Measurements from ENCODE around the gene SUV39H2. TPM values are rescaled to one million over a fixed set of nuclear protein-coding genes. Genes with fewer than 3 reads are reported as not detected.

SUV39H2 gene
- total RNA-seq, 1 experiment from 2014 or later: 21.9 TPM

GRCh38 chr10:14852236-14852635 is 26.4 kb upstream of the SUV39H2 start:
- intact Hi-C loops (cut with micrococcal nuclease; ENCODE audit: unreplicated experiment) (no loop called here), in situ Hi-C loops (cut with HindIII; ENCODE audit: low pct_unique_long_range_greater_than_20kb, low sequenced_read_pairs) (no loop called here)
- Histone ChIP-seq H3K27ac (ENCODE audit: low read length) (no peak overlapping the region), H3K9me3 (ENCODE audit: control insufficient read depth, insufficient read depth, low read depth, low read length) (no peaks in the 10 kb centered on the region), H3K4me1 (ENCODE audit: control insufficient read depth, insufficient read depth, low read length) (no peaks in the 10 kb centered on the region), H3K36me3 (ENCODE audit: control insufficient read depth, insufficient read depth, low read length) (peaks cover 2% of the 10 kb centered on the region; the same call in 1 of the 2 replicates), H3K27me3 (ENCODE audit: control insufficient read depth, insufficient read depth, low read length) (no peaks in the 10 kb centered on the region), H3K4me3 (ENCODE audit: low read depth in 2 of 2, low read length in 2 of 2) (no peak overlapping the region)
- BruUV-seq (replicated peaks): no TSS peak
- DNase-seq (ENCODE audit: low read depth, low spot score): no peak
- no peak for TF ChIP-seq REST (IDR thresholded peaks at IDR 0.05; ENCODE audit: insufficient read depth in 1 of 2, low read depth in 2 of 2, low read length in 1 of 2)
- no peak for TF ChIP-seq SIN3A (IDR thresholded peaks at IDR 0.05; ENCODE audit: borderline replicate concordance, insufficient read depth, low read depth, low read length)
- TF ChIP-seq POLR2AphosphoS5 (IDR thresholded peaks at IDR 0.05; ENCODE audit: low read depth, low read length): no peak
- no peak for ATAC-seq
- CTCF ChIA-PET: no interaction called here
- POLR2A ChIA-PET: no interaction called here

GRCh38 chr10:14855453-14855852 is 23.2 kb upstream of the SUV39H2 start:
- H3K36me3 ChIP-seq (ENCODE audit: control insufficient read depth, insufficient read depth, low read length): peaks cover 2% of the 10 kb centered on the region; the same call in 1 of the 2 replicates
- H3K27me3 ChIP-seq (ENCODE audit: control insufficient read depth, insufficient read depth, low read length): no peaks in the 10 kb centered on the region
- H3K4me3 ChIP-seq (ENCODE audit: low read depth in 2 of 2, low read length in 2 of 2): no peak overlapping the region
- no TSS peak for BruUV-seq (replicated peaks)
- TF ChIP-seq SIN3A (IDR thresholded peaks at IDR 0.05; ENCODE audit: borderline replicate concordance, insufficient read depth, low read depth, low read length) (no peak), TCF7L2 (IDR thresholded peaks at IDR 0.05; ENCODE audit: low read depth, low read length) (no peak), REST (IDR thresholded peaks at IDR 0.05; ENCODE audit: insufficient read depth in 1 of 2, low read depth in 2 of 2, low read length in 1 of 2) (no peak), CTCF (IDR thresholded peaks at IDR 0.05) (no peak), POLR2AphosphoS5 (IDR thresholded peaks at IDR 0.05; ENCODE audit: low read depth, low read length) (no peak)
- no peaks in the 10 kb centered on the region for H3K4me1 ChIP-seq (ENCODE audit: control insufficient read depth, insufficient read depth, low read length)
- ChIA-PET CTCF (no interaction called here), POLR2A (no interaction called here)
- no peak overlapping the region for H3K27ac ChIP-seq (ENCODE audit: low read length)
- ATAC-seq: no peak
- intact Hi-C loops (cut with micrococcal nuclease; ENCODE audit: unreplicated experiment): no loop called here
- DNase-seq (ENCODE audit: low read depth, low spot score): no peak
- no peaks in the 10 kb centered on the region for H3K9me3 ChIP-seq (ENCODE audit: control insufficient read depth, insufficient read depth, low read depth, low read length)
- in situ Hi-C loops (cut with HindIII; ENCODE audit: low pct_unique_long_range_greater_than_20kb, low sequenced_read_pairs): no loop called here

Data from Panc1 (cell line).